ENCODE data around the gene XRRA1.

- no peak for TF ChIP-seq EZH2 (IDR thresholded peaks at IDR 0.05; ENCODE audit: borderline replicate concordance, low read depth, low read length, poor library complexity, severe bottlenecking)
- TF ChIP-seq, protein P1, sequence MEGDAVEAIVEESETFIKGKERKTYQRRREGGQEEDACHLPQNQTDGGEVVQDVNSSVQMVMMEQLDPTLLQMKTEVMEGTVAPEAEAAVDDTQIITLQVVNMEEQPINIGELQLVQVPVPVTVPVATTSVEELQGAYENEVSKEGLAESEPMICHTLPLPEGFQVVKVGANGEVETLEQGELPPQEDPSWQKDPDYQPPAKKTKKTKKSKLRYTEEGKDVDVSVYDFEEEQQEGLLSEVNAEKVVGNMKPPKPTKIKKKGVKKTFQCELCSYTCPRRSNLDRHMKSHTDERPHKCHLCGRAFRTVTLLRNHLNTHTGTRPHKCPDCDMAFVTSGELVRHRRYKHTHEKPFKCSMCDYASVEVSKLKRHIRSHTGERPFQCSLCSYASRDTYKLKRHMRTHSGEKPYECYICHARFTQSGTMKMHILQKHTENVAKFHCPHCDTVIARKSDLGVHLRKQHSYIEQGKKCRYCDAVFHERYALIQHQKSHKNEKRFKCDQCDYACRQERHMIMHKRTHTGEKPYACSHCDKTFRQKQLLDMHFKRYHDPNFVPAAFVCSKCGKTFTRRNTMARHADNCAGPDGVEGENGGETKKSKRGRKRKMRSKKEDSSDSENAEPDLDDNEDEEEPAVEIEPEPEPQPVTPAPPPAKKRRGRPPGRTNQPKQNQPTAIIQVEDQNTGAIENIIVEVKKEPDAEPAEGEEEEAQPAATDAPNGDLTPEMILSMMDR (conservative IDR thresholded peaks at IDR 0.05; ENCODE audit: low read depth, low read length) = no peak
Observed at GRCh38 chr11:74909812-74910211, 39.1 kb downstream of the XRRA1 start.
